Esophagus muscularis mucosa (tissue), 4 donors: ENCODE data around the gene COPS8. TPM values are rescaled to one million over a fixed set of nuclear protein-coding genes. Genes with fewer than 3 reads are reported as not detected.

Experiments used
- DNase-seq: peaks from one replicate; pipeline ENCODE4 v3.0.0-alpha.2; 2017; ENCODE audit errors: extremely low spot score
- H3K27ac ChIP-seq, 4 donors: fragments of 200-600 bp; sonication (generic); replicated peaks in 1 of 4; 1 replicate in 3 of 4; 2 replicates in 1 of 4; pipeline ENCODE4 v1.5.1; 2016 to 2019; ENCODE audit warnings: mild to moderate bottlenecking in 1 of 4
- H3K27me3 ChIP-seq, 4 donors: fragments of 200-600 bp; sonication (generic); one replicate each; pipeline versions ENCODE4 v1.5.1 to v1.6.0; 2016 to 2019
- H3K36me3 ChIP-seq, 4 donors: fragments of 200-600 bp; sonication (generic); one replicate each; pipeline ENCODE4 v1.5.1; 2016 to 2019
- H3K4me1 ChIP-seq, 4 donors: fragments of 200-600 bp; sonication (generic); one replicate each; pipeline ENCODE4 v1.5.1; 2016 to 2019
- H3K4me3 ChIP-seq, 4 donors: fragments of 200-600 bp; sonication (generic); 1 replicate in 2 of 4; 2 replicates in 2 of 4; pipeline ENCODE4 v1.5.1; 2016 to 2019; ENCODE audit warnings: mild to moderate bottlenecking in 4 of 4, moderate library complexity in 1 of 4
- H3K9me3 ChIP-seq, 4 donors: fragments of 200-600 bp; sonication (generic); 1 replicate in 3 of 4; 2 replicates in 1 of 4; pipeline ENCODE4 v1.5.1; 2016 to 2019
- EP300 ChIP-seq: sonication (generic); formaldehyde crosslinking; IDR thresholded peaks from one replicate; pipeline ENCODE4 v1.6.1; 2017; ENCODE audit warnings: antibody characterized with exemption
- POLR2A ChIP-seq: fragments of 450-650 bp; IDR thresholded peaks from one replicate; pipeline ENCODE4 v1.6.1; 2017; ENCODE audit warnings: antibody characterized with exemption, moderate library complexity, mild to moderate bottlenecking, low read depth
- POLR2AphosphoS5 ChIP-seq, 2 donors: sonication (generic); formaldehyde crosslinking; IDR thresholded peaks; one replicate each; pipeline ENCODE4 v1.6.1; 2017; ENCODE audit warnings: antibody characterized with exemption in 2 of 2
- WGBS: methylation state at CpG from one replicate; pipeline ENCODE4 v1.1.5; 2018; 5-methylcytosine and 5-hydroxymethylcytosine counted together
- intact Hi-C: fragments of 100-400 bp; cut with DNase I; formaldehyde crosslinking; loops from one replicate; pipeline ENCODE4 v1.15.1; 2023
- total RNA-seq, 4 donors: library from RNA; depleted of rRNA; stranded (reverse); fragments of >200 nt; gene quantifications; one replicate each; pipeline versions ENCODE4 v1.1.0 to v1.2.1, GENCODE V29; 2016
- TF ChIP-seq, protein P1 (sequence below), 3 experiments: fragments of 200-600 bp in 2 of 3; fragments of 450-650 bp in 1 of 3; sonication (generic) in 2 of 3; IDR thresholded peaks; one replicate each; pipeline ENCODE4 v1.5.1; 2017 to 2019; ENCODE audit warnings: antibody characterized with exemption in 3 of 3, mild to moderate bottlenecking in 2 of 3, moderate library complexity in 1 of 3

Gene COPS8
- total RNA-seq, 4 donors from 2014 or later, result 69.4 to 96.0 (median 82.8) TPM

- TF ChIP-seq POLR2AphosphoS5 (IDR thresholded peaks at IDR 0.05), result no peak
- TF ChIP-seq EP300, result no peak
- TF ChIP-seq, protein P1, sequence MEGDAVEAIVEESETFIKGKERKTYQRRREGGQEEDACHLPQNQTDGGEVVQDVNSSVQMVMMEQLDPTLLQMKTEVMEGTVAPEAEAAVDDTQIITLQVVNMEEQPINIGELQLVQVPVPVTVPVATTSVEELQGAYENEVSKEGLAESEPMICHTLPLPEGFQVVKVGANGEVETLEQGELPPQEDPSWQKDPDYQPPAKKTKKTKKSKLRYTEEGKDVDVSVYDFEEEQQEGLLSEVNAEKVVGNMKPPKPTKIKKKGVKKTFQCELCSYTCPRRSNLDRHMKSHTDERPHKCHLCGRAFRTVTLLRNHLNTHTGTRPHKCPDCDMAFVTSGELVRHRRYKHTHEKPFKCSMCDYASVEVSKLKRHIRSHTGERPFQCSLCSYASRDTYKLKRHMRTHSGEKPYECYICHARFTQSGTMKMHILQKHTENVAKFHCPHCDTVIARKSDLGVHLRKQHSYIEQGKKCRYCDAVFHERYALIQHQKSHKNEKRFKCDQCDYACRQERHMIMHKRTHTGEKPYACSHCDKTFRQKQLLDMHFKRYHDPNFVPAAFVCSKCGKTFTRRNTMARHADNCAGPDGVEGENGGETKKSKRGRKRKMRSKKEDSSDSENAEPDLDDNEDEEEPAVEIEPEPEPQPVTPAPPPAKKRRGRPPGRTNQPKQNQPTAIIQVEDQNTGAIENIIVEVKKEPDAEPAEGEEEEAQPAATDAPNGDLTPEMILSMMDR (IDR thresholded peaks at IDR 0.05), result no peak
- TF ChIP-seq POLR2A, result no peak
- Histone ChIP-seq H3K36me3 (no peaks in the 10 kb centered on the region), H3K9me3 (no peaks in the 10 kb centered on the region), H3K4me1 (peaks cover 6 to 40% (median 34%) of the 10 kb centered on the region in 4 donors), H3K27ac (no peak overlapping the region), H3K27me3 (no peaks in the 10 kb centered on the region), H3K4me3 (no peak overlapping the region)
- intact Hi-C loops, result no loop called here
- 91% methylated on average over 8 of the region's 8 CpGs for WGBS
- peak; percentile 86 for DNase-seq
These were observed 45.1 kb downstream of the COPS8 start for GRCh38 chr2:237130562-237131421.

GRCh38 chr2:237131749-237132533 is 46.3 kb downstream of the COPS8 start:
- intact Hi-C loops, result no loop called here
- H3K27me3 ChIP-seq, result no peaks in the 10 kb centered on the region
- peak overlapping the region in 1 of 4 donors; percentile 28 for H3K27ac ChIP-seq
- no peaks in the 10 kb centered on the region for H3K36me3 ChIP-seq
- TF ChIP-seq EP300 (no peak), POLR2A (no peak), POLR2AphosphoS5 (IDR thresholded peaks at IDR 0.05) (no peak)
- TF ChIP-seq, protein P1 (IDR thresholded peaks at IDR 0.05), result no peak
- no peaks in the 10 kb centered on the region for H3K9me3 ChIP-seq
- 69% methylated on average over 6 of the region's 6 CpGs for WGBS
- no peak for DNase-seq
- no peak overlapping the region for H3K4me3 ChIP-seq
- peaks cover 6 to 28% (median 23%) of the 10 kb centered on the region in 4 donors for H3K4me1 ChIP-seq

DNA sequence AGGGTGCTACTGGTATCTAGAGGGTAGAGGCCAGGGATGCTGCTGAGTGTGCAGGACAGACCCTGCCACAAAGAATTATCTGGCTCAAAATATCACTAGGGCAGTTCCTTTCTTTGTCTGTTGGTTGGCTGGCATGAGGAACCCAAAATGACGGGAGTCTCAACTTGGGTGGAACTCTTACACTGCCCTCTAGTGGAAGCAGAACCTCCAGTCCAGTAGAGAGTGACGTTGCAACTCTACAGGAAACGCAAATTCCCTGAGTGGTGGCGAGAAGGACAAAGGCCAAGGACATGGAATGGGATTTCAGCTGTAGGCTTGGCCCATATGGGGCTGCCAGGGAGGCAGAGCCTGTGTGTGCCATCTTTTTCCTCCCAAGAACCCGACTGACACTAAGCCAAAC is 47.1 kb downstream of the COPS8 start:
- 92% methylated on average over 5 of the region's 5 CpGs for WGBS
- Histone ChIP-seq H3K27me3 (no peaks in the 10 kb centered on the region), H3K36me3 (no peaks in the 10 kb centered on the region), H3K4me3 (no peak overlapping the region), H3K27ac (peak overlapping the region in 1 of 4 donors; percentile 28), H3K9me3 (no peaks in the 10 kb centered on the region), H3K4me1 (peaks cover 4 to 19% (median 14%) of the 10 kb centered on the region in 4 donors)
- TF ChIP-seq POLR2AphosphoS5 (IDR thresholded peaks at IDR 0.05), result no peak
- TF ChIP-seq, protein P1 (IDR thresholded peaks at IDR 0.05), result peak in 1 of 3 experiments; percentile 27
- DNase-seq, result no peak
- intact Hi-C loops, result no loop called here

DNA sequence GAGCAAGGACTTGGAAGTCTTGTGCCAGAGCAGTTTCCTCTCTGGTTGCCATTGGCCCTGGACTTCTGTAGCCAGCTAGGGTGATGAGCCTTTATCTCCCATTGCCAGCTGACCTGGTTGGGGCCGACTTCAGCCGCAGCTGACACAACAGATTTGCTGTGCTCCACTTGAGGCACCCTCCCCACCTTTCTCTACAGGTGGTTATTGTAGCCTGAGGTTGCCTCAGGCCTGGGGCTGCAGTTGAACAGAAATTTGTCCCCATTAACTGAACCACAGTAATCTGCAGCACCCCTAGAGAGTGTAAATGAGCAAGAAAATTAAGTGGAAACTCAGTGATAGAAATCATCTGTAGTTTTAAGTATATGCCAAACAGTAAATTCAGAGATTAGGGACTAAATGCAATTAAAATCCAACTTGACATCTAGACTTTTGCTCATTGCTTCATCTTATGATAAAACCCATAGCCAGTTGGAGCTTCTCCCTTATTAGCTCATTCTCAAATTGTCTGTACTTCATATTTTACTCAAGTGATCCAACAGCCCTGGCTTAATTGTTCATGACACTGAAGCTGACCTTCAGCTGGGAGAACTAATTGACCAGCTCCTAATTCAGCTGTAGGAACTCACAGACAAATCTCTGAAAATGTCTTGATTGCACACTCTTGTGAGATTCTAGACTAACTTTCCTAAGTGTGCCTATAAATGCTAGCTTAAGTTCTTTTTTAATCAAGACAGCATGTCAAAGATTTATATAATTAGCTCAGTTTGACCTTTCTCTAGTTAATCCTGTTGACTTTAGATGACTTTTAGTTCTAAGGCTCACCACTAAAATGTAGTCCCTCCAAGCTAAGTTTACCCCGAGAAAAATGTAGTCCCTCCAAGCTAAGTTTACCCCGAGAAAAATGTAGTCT is 48.9 kb downstream of the COPS8 start:
- TF ChIP-seq POLR2A (no peak), POLR2AphosphoS5 (IDR thresholded peaks at IDR 0.05) (no peak), EP300 (no peak)
- TF ChIP-seq, protein P1 (IDR thresholded peaks at IDR 0.05), result no peak
- DNase-seq, result peak; percentile 47
- Histone ChIP-seq H3K27me3 (no peaks in the 10 kb centered on the region), H3K4me1 (peaks cover 0 to 6% (median 2%) of the 10 kb centered on the region in 4 donors), H3K36me3 (no peaks in the 10 kb centered on the region), H3K4me3 (no peak overlapping the region), H3K27ac (peak overlapping the region in 2 of 4 donors; percentile 9 to 39), H3K9me3 (no peaks in the 10 kb centered on the region)
- intact Hi-C loops, result no loop called here
- WGBS, result 54% methylated on average over 4 of the region's 4 CpGs
